SK-N-SH treated with all-trans-retinoic acid at 6 μM for 48 hours (cell line): ENCODE results near the gene TXNRD3.

ENCODE experiments used
- BACH2 ChIP-seq: fragments of 250-450 bp; sonication (Bioruptor Pico); IDR thresholded peaks from 2 replicates; pipeline ENCODE4 v1.9.0; 2021; ENCODE audit warnings: mild to moderate bottlenecking, borderline replicate concordance
- OSR1 ChIP-seq: fragments of 250-450 bp; sonication (Bioruptor Pico); IDR thresholded peaks from 2 replicates; pipeline ENCODE4 v1.8.0; 2022; ENCODE audit warnings: moderate library complexity, mild to moderate bottlenecking, inconsistent platforms
- PATZ1 ChIP-seq: fragments of 250-450 bp; sonication (Bioruptor Pico); IDR thresholded peaks from 2 replicates; pipeline ENCODE4 v1.8.0; 2020; ENCODE audit warnings: mild to moderate bottlenecking, moderate library complexity, borderline replicate concordance
- RARB ChIP-seq: fragments of 250-450 bp; sonication (Bioruptor Pico); IDR thresholded peaks from 2 replicates; pipeline ENCODE4 v1.8.0; 2021; ENCODE audit warnings: mild to moderate bottlenecking, moderate library complexity
- SNAI2 ChIP-seq: fragments of 250-450 bp; sonication (Bioruptor Pico); IDR thresholded peaks from 2 replicates; pipeline ENCODE4 v1.5.0; 2020; ENCODE audit warnings: mild to moderate bottlenecking, moderate library complexity
- TOX ChIP-seq: fragments of 250-450 bp; sonication (Bioruptor Pico); IDR thresholded peaks from 2 replicates; pipeline ENCODE4 v1.8.0; 2021; ENCODE audit warnings: mild to moderate bottlenecking, moderate library complexity, borderline replicate concordance
- ZC3H10 ChIP-seq: fragments of 250-450 bp; sonication (Bioruptor Pico); IDR thresholded peaks from 2 replicates; pipeline ENCODE4 v1.5.1; 2021; ENCODE audit warnings: mild to moderate bottlenecking, moderate library complexity
- ZFP3 ChIP-seq: fragments of 250-450 bp; sonication (Bioruptor Pico); IDR thresholded peaks from 2 replicates; pipeline ENCODE4 v1.5.0; 2020; ENCODE audit warnings: mild to moderate bottlenecking, moderate library complexity
- ZFP30 ChIP-seq: fragments of 450-650 bp; formaldehyde crosslinking; IDR thresholded peaks from 2 replicates; pipeline ENCODE4 v1.5.0; 2022; ENCODE audit warnings: mild to moderate bottlenecking, moderate library complexity
- TF ChIP-seq, protein P1 (sequence below): fragments of 250-450 bp; sonication (Bioruptor Pico); IDR thresholded peaks from 2 replicates; pipeline ENCODE4 v1.5.1; 2020; ENCODE audit warnings: low read depth, mild to moderate bottlenecking, moderate library complexity

GRCh38 chr3:126685493-126685892 is 30.6 kb upstream of the TXNRD3 start:
- TF ChIP-seq ZFP3 (CRISPR knock-in tag), result no peak
- TF ChIP-seq BACH2 (CRISPR knock-in tag), result no peak
- no peak for TF ChIP-seq TOX (CRISPR knock-in tag)
- no peak for TF ChIP-seq SNAI2 (CRISPR knock-in tag)
- no peak for TF ChIP-seq RARB (CRISPR knock-in tag)
- no peak for TF ChIP-seq ZFP30 (CRISPR knock-in tag)
- TF ChIP-seq ZC3H10, result no peak
- TF ChIP-seq, protein P1, sequence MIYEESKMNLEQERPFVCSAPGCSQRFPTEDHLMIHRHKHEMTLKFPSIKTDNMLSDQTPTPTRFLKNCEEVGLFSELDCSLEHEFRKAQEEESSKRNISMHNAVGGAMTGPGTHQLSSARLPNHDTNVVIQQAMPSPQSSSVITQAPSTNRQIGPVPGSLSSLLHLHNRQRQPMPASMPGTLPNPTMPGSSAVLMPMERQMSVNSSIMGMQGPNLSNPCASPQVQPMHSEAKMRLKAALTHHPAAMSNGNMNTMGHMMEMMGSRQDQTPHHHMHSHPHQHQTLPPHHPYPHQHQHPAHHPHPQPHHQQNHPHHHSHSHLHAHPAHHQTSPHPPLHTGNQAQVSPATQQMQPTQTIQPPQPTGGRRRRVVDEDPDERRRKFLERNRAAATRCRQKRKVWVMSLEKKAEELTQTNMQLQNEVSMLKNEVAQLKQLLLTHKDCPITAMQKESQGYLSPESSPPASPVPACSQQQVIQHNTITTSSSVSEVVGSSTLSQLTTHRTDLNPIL (CRISPR knock-in tag), result no peak
- TF ChIP-seq OSR1 (CRISPR knock-in tag), result no peak
- TF ChIP-seq PATZ1 (CRISPR knock-in tag), result no peak
